ENCODE data around the gene LRP1B.

LRP1B gene

GRCh38 chr2:141399270-141399669 lies 731.5 kb downstream of the LRP1B start:
- ChIA-PET POLR2A (no interaction called here), CTCF (interaction anchor here (1.3 to 1.4 kb wide), 3 partner anchors 9 to 156 kb away, joined by 3 to 5 read pairs (median 4); no protein-coding TSS in a partner anchor)
- TF ChIP-seq CTCF (IDR thresholded peaks at IDR 0.05; ENCODE audit: control extremely low read depth, extremely low read depth, low read depth, missing control alignments): no peak
- DNase-seq (ENCODE audit: extremely low spot score): no peak

- CTCF ChIA-PET: no interaction called here
- POLR2A ChIA-PET: no interaction called here
These were observed 737.6 kb downstream of the LRP1B start for GRCh38 chr2:141393214-141393545.

GRCh38 chr2:141392517-141393213 lies 738.2 kb downstream of the LRP1B start:
- CTCF ChIA-PET: no interaction called here
- POLR2A ChIA-PET: no interaction called here

More at GRCh38 chr2:141393214-141393545, 737.6 kb downstream of the LRP1B start:
- TF ChIP-seq CTCF (IDR thresholded peaks at IDR 0.05; ENCODE audit: control extremely low read depth, extremely low read depth, low read depth, missing control alignments): no peak
- no peak for DNase-seq (ENCODE audit: extremely low spot score)

GRCh38 chr2:141386168-141386567 lies 744.6 kb downstream of the LRP1B start:
- CTCF ChIA-PET: no interaction called here
- no peak for TF ChIP-seq CTCF (IDR thresholded peaks at IDR 0.05; ENCODE audit: control extremely low read depth, extremely low read depth, low read depth, missing control alignments)
- POLR2A ChIA-PET: no interaction called here
- DNase-seq (ENCODE audit: extremely low spot score): no peak

More at GRCh38 chr2:141392517-141393213, 738.2 kb downstream of the LRP1B start:
- no peak for DNase-seq (ENCODE audit: extremely low spot score)
- no peak for TF ChIP-seq CTCF (IDR thresholded peaks at IDR 0.05; ENCODE audit: control extremely low read depth, extremely low read depth, low read depth, missing control alignments)

- ChIA-PET POLR2A (no interaction called here), CTCF (no interaction called here)
- no peak for TF ChIP-seq CTCF (IDR thresholded peaks at IDR 0.05; ENCODE audit: control extremely low read depth, extremely low read depth, low read depth, missing control alignments)
- DNase-seq (ENCODE audit: extremely low spot score): no peak
These were observed 746.1 kb downstream of the LRP1B start for GRCh38 chr2:141384676-141385075.

- ChIA-PET POLR2A (no interaction called here), CTCF (interaction anchor here (0.8 kb wide), 1 partner anchor 25 kb away, joined by 3 read pairs; no protein-coding TSS in a partner anchor)
- DNase-seq (ENCODE audit: extremely low spot score): no peak
- TF ChIP-seq CTCF (IDR thresholded peaks at IDR 0.05; ENCODE audit: control extremely low read depth, extremely low read depth, low read depth, missing control alignments): no peak
These were observed 748.9 kb downstream of the LRP1B start for GRCh38 chr2:141381946-141382345.

All from GM10248 (cell line).